Smooth muscle cell (in vitro differentiated cells): Measurements from ENCODE around the gene SNAP29. TPM values are rescaled to one million over a fixed set of nuclear protein-coding genes. Genes with fewer than 3 reads are reported as not detected.
"Not testable (repeated sequence)": the region's sequence is repeated elsewhere in the genome, so short reads cannot be mapped to it uniquely, and the experiment has no call there.

Experiments
- DNase-seq: peaks from one replicate; lab custom pipeline; 2025; ENCODE audit not compliant: unreplicated experiment; lab: John Stamatoyannopoulos, UW
- H2AFZ ChIP-seq: fragments of 200-600 bp; sonication (generic); 2 replicates; pipeline ENCODE4 v1.6.0; 2016; ENCODE audit warnings: antibody characterized with exemption, low read depth, mild to moderate bottlenecking
- H3F3A ChIP-seq: fragments of 200-600 bp; sonication (generic); 2 replicates; pipeline ENCODE4 v1.6.0; 2017; ENCODE audit warnings: antibody characterized with exemption, low read depth
- H3K27ac ChIP-seq: fragments of 200-600 bp; sonication (generic); 2 replicates; pipeline ENCODE4 v1.5.1; 2016; ENCODE audit warnings: low read depth, mild to moderate bottlenecking
- H3K27me3 ChIP-seq: fragments of 200-600 bp; sonication (generic); 2 replicates; pipeline ENCODE4 v1.6.1; 2016; ENCODE audit warnings: low read depth, mild to moderate bottlenecking
- H3K36me3 ChIP-seq: fragments of 200-600 bp; sonication (generic); 2 replicates; pipeline ENCODE4 v1.5.1; 2016; ENCODE audit warnings: low read depth
- H3K4me1 ChIP-seq: fragments of 200-600 bp; sonication (generic); 2 replicates; pipeline ENCODE4 v1.5.1; 2016; ENCODE audit warnings: low read depth
- H3K4me2 ChIP-seq: fragments of 200-600 bp; sonication (generic); 2 replicates; pipeline ENCODE4 v1.6.0; 2016; ENCODE audit warnings: mild to moderate bottlenecking
- H3K4me3 ChIP-seq: fragments of 200-600 bp; sonication (generic); 2 replicates; pipeline ENCODE4 v1.5.1; 2016; ENCODE audit warnings: mild to moderate bottlenecking
- H3K79me2 ChIP-seq: fragments of 200-600 bp; sonication (generic); 2 replicates; pipeline ENCODE4 v1.6.0; 2016; ENCODE audit warnings: low read depth, mild to moderate bottlenecking
- H3K9ac ChIP-seq: fragments of 200-600 bp; sonication (generic); 2 replicates; pipeline ENCODE4 v1.6.0; 2016; ENCODE audit warnings: low read depth
- H3K9me3 ChIP-seq: fragments of 200-600 bp; sonication (generic); replicated peaks from 2 replicates; pipeline ENCODE4 v1.5.1; 2016; ENCODE audit warnings: low read depth
- H4K20me1 ChIP-seq: fragments of 200-600 bp; sonication (generic); 2 replicates; pipeline ENCODE4 v1.6.0; 2016; ENCODE audit warnings: low read depth
- WGBS: methylation state at CpG from one replicate; pipeline ENCODE4 v1.1.7; 2016; ENCODE audit warnings: low lambda C conversion rate; 5-methylcytosine and 5-hydroxymethylcytosine counted together
- polyA plus RNA-seq: library from polyadenylated mRNA; unstranded; fragments of >200 nt; fragmentation: Nextera tagmentation; extraction: Ambion mirVana; gene quantifications from 2 replicates; pipeline ENCODE4 v1.2.1, GENCODE V29; 2016
- total RNA-seq: library from RNA; depleted of rRNA; stranded (reverse); fragments of >200 nt; gene quantifications from 2 replicates; pipeline ENCODE4 v1.2.3, GENCODE V29; 2014
- TF ChIP-seq, protein P1 (sequence below): fragments of 200-600 bp; sonication (generic); IDR thresholded peaks from 2 replicates; pipeline ENCODE4 v1.5.1; 2017; ENCODE audit warnings: borderline replicate concordance, mild to moderate bottlenecking, antibody characterized with exemption; ENCODE audit not compliant: insufficient read depth, poor library complexity, severe bottlenecking

The SNAP29 gene
- total and polyA plus RNA-seq, 2 experiments from 2014 or later: 9.4 to 28.8 TPM

DNA sequence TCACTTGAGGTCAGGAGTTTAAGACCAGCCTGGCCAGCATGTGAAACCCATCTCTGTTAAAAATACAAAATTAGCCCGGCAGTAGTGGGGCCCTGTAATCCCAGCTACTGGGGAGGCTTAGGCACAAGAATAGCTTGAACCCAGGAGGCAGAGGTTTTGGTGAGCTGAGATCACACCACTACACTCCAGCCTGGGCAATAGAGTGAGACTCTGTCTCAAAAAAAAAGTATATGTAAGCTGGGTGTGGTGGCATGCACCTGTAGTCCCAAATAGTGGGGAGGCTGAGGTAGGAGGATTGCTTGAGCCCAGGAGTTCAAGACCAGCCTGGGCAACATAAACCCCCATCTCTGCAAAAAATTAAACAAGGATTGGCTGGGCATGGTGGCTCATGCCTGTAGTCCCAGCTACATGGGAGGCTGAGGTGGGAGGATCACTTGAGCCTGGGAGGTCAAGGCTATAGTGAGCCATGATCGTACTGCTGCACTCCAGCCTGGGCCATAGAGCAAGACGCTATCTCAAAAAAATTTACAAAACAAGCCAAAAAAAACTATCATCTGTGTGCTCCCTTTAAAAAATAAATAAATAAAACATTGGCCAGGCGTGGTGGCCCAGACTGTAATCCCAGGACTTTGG, 69.2 kb downstream of the SNAP29 start:
- no peaks in the 10 kb centered on the region for H3K36me3 ChIP-seq
- TF ChIP-seq, protein P1, sequence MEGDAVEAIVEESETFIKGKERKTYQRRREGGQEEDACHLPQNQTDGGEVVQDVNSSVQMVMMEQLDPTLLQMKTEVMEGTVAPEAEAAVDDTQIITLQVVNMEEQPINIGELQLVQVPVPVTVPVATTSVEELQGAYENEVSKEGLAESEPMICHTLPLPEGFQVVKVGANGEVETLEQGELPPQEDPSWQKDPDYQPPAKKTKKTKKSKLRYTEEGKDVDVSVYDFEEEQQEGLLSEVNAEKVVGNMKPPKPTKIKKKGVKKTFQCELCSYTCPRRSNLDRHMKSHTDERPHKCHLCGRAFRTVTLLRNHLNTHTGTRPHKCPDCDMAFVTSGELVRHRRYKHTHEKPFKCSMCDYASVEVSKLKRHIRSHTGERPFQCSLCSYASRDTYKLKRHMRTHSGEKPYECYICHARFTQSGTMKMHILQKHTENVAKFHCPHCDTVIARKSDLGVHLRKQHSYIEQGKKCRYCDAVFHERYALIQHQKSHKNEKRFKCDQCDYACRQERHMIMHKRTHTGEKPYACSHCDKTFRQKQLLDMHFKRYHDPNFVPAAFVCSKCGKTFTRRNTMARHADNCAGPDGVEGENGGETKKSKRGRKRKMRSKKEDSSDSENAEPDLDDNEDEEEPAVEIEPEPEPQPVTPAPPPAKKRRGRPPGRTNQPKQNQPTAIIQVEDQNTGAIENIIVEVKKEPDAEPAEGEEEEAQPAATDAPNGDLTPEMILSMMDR: no peak
- no peak overlapping the region for H3K9ac ChIP-seq
- 92% methylated on average over 4 of the region's 4 CpGs for WGBS
- H3K9me3 ChIP-seq: no peaks in the 10 kb centered on the region
- H3K4me1 ChIP-seq: peaks cover 12% of the 10 kb centered on the region
- H3F3A ChIP-seq: no peaks in the 10 kb centered on the region
- peaks cover 100% of the 10 kb centered on the region for H4K20me1 ChIP-seq
- DNase-seq: no peak
- no peak overlapping the region for H3K27ac ChIP-seq
- H3K4me3 ChIP-seq: no peak overlapping the region
- no peak overlapping the region for H2AFZ ChIP-seq
- H3K27me3 ChIP-seq: no peaks in the 10 kb centered on the region
- H3K79me2 ChIP-seq: peaks cover 100% of the 10 kb centered on the region
- no peak overlapping the region for H3K4me2 ChIP-seq

DNA sequence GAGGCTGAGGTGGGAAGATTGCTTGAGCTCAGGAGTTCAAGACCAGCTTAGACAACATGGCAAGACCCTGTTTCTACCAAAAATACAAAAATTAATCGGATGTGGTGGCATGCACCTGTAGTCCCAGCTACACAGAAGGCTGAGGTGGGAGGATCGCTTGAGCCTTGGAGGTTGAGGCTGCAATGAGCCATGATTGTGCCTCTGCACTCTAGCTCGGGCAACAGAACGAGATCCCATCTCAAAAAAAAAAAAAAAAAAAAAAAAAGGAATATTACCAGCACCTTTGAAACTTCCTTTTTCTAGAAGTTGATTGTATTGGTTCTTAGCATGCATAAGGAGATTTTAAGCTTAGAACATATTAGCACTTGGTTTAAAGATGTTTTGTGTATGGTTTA, 69.8 kb downstream of the SNAP29 start:
- Histone ChIP-seq H2AFZ (no peak overlapping the region), H4K20me1 (peaks cover 100% of the 10 kb centered on the region), H3K4me3 (no peak overlapping the region), H3K36me3 (no peaks in the 10 kb centered on the region), H3K4me1 (peaks cover 12% of the 10 kb centered on the region), H3K79me2 (peaks cover 100% of the 10 kb centered on the region), H3K27me3 (no peaks in the 10 kb centered on the region), H3K9me3 (no peaks in the 10 kb centered on the region), H3K9ac (no peak overlapping the region), H3K4me2 (no peak overlapping the region), H3F3A (no peaks in the 10 kb centered on the region), H3K27ac (no peak overlapping the region)
- no peak for DNase-seq
- WGBS: 95% methylated on average over 4 of the region's 4 CpGs
- TF ChIP-seq, protein P1: no peak

DNA sequence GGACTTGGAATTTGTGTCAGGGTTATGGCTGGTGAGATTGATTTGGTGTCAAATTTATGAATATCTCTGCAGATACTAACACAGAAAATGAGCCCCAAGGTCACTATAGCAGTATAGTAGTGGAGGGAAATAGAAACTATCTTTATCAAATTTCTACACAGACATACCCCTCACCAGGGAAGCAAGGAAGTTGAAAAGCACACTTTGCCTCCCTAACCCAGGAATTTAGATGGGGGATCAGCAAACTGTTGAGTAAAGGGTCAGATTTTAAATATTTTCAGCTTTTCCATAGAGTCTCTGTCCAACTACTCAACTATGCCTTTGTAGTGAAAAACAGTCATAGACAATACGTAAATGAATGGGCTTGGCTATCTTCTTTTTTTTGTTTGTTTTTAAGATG, 71.2 kb downstream of the SNAP29 start:
- H3K27ac ChIP-seq: no peak overlapping the region
- no peak overlapping the region for H3K4me3 ChIP-seq
- 100% methylated on average over 1 of the region's 1 CpG for WGBS
- peaks cover 12% of the 10 kb centered on the region for H3K4me1 ChIP-seq
- H3F3A ChIP-seq: no peaks in the 10 kb centered on the region
- no peaks in the 10 kb centered on the region for H3K27me3 ChIP-seq
- H3K4me2 ChIP-seq: no peak overlapping the region
- no peak overlapping the region for H2AFZ ChIP-seq
- no peak for DNase-seq
- no peak overlapping the region for H3K9ac ChIP-seq
- H3K36me3 ChIP-seq: no peaks in the 10 kb centered on the region
- H3K9me3 ChIP-seq: no peaks in the 10 kb centered on the region
- TF ChIP-seq, protein P1: no peak
- peaks cover 100% of the 10 kb centered on the region for H4K20me1 ChIP-seq
- peaks cover 100% of the 10 kb centered on the region for H3K79me2 ChIP-seq

DNA sequence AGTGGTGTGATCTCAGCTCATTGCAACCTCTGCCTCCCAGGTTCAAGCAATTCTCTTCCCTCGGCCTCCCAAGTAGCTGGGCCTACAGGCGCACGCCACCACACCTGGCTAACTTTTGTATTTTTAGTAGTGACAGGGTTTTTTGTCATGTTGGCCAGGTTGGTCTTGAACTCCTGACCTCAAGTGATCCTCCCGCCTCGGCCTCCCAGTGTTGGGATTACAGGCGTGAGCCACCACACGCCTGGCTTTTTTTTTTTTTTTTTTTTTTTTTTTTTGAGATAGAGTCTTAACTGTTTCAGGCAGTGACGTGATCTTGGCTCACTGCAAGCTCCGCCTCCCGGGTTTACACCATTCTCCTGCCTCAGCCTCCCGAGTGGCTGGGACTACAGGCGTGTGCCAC, 71.6 kb downstream of the SNAP29 start:
- over 99% methylated on average over 12 of the region's 12 CpGs for WGBS

More for the DNA sequence above, 71.6 kb downstream of the SNAP29 start:
- not testable (repeated sequence) for H3K36me3 ChIP-seq, DNase-seq, H3K4me1 ChIP-seq, H3K4me2 ChIP-seq, H3K27me3 ChIP-seq, H3K9ac ChIP-seq, H3K9me3 ChIP-seq, H3K27ac ChIP-seq, H3K4me3 ChIP-seq, H2AFZ ChIP-seq, H3F3A ChIP-seq
- peaks cover 100% of the 10 kb centered on the region for H4K20me1 ChIP-seq
- peaks cover 100% of the 10 kb centered on the region for H3K79me2 ChIP-seq
